ENCODE data around the gene KRTAP4-1. TPM values are rescaled to one million over a fixed set of nuclear protein-coding genes. Genes with fewer than 3 reads are reported as not detected.
"Not testable (repeated sequence)": the region's sequence is repeated elsewhere in the genome, so short reads cannot be mapped to it uniquely, and the experiment has no call there.

KRTAP4-1 gene
- total and polyA plus RNA-seq, 12 donors = not detected

- Histone ChIP-seq H3K9me3 (replicated peaks in 1 of 3) (no peaks in the 10 kb centered on the region), H3K27ac (no peak overlapping the region), H3K4me1 (replicated peaks in 1 of 2) (no peaks in the 10 kb centered on the region), H3K27me3 (peaks cover 12% of the 10 kb centered on the region), H3K4me3 (no peak overlapping the region), H3K36me3 (replicated peaks in 1 of 2) (no peaks in the 10 kb centered on the region)
- TF ChIP-seq CTCF (IDR thresholded peaks at IDR 0.05) (no peak), POLR2A (IDR thresholded peaks at IDR 0.05) (no peak)
- no peak for DNase-seq
- intact Hi-C loops (cut with DNase I) = no loop called here
- 66 to 84% (median 72%) methylated on average over 2 of the region's 2 CpGs for WGBS, 4 donors
Observed at GRCh38 chr17:41151525-41151924, 33.2 kb downstream of the KRTAP4-1 start.

- peaks cover 11% of the 10 kb centered on the region for H3K27me3 ChIP-seq
- H3K27ac ChIP-seq = no peak overlapping the region
- 82 to 86% (median 83%) methylated on average over 4 of the region's 4 CpGs for WGBS, 4 donors
- intact Hi-C loops (cut with DNase I) = no loop called here
- no peaks in the 10 kb centered on the region for H3K36me3 ChIP-seq (replicated peaks in 1 of 2)
- no peak for TF ChIP-seq CTCF (IDR thresholded peaks at IDR 0.05)
- TF ChIP-seq POLR2A (IDR thresholded peaks at IDR 0.05) = no peak
- no peak overlapping the region for H3K4me3 ChIP-seq
- H3K4me1 ChIP-seq (replicated peaks in 1 of 2) = no peaks in the 10 kb centered on the region
- no peak for DNase-seq
- H3K9me3 ChIP-seq (replicated peaks in 1 of 3) = no peaks in the 10 kb centered on the region
Observed at GRCh38 chr17:41150026-41150425, 34.7 kb downstream of the KRTAP4-1 start.

GRCh38 chr17:41149652-41149985 is 35.1 kb downstream of the KRTAP4-1 start, which contains the start of gene KRTAP4-5:
Gene KRTAP4-5 (minus strand): TSS chr17:41149825. CDS start chr17:41149767, 58 bp downstream.
- WGBS, 4 donors = 29 to 90% (median 71%) methylated on average over 1 to 2 of the region's 2 CpGs
- TF ChIP-seq CTCF (IDR thresholded peaks at IDR 0.05) = no peak
- no peak for TF ChIP-seq POLR2A (IDR thresholded peaks at IDR 0.05)

GRCh38 chr17:41148971-41149651 is 35.6 kb downstream of the KRTAP4-1 start:
- DNase-seq; H3K4me1 ChIP-seq (replicated peaks in 1 of 2); H3K36me3 ChIP-seq (replicated peaks in 1 of 2); H3K4me3 ChIP-seq; H3K27me3 ChIP-seq; H3K9me3 ChIP-seq (replicated peaks in 1 of 3); H3K27ac ChIP-seq; intact Hi-C loops (cut with DNase I): not testable (repeated sequence)
- 71 to 85% (median 79%) methylated on average over 8 to 10 of the region's 10 CpGs for WGBS, 4 donors

More at GRCh38 chr17:41149652-41149985, 35.1 kb downstream of the KRTAP4-1 start, which contains the start of gene KRTAP4-5:
- Histone ChIP-seq H3K4me1 (replicated peaks in 1 of 2) (no peaks in the 10 kb centered on the region), H3K9me3 (replicated peaks in 1 of 3) (no peaks in the 10 kb centered on the region), H3K27ac (no peak within 1 kb of the TSS), H3K27me3 (peaks cover 6% of the 10 kb centered on the region), H3K4me3 (no peak within 1 kb of the TSS), H3K36me3 (replicated peaks in 1 of 2) (no peaks in the 10 kb centered on the region)
- intact Hi-C loops (cut with DNase I) = no loop called here
- DNase-seq = no peak

Data from adrenal gland (tissue), 12 donors.